Femur (tissue), 1 donor: ENCODE results near the gene MAGI1.
"Not testable (repeated sequence)": the region's sequence is repeated elsewhere in the genome, so short reads cannot be mapped to it uniquely, and the experiment has no call there.

Experiments
- DNase-seq: peaks from one replicate; pipeline ENCODE4 v3.0.0-alpha.2; 2017

MAGI1 gene

DNA sequence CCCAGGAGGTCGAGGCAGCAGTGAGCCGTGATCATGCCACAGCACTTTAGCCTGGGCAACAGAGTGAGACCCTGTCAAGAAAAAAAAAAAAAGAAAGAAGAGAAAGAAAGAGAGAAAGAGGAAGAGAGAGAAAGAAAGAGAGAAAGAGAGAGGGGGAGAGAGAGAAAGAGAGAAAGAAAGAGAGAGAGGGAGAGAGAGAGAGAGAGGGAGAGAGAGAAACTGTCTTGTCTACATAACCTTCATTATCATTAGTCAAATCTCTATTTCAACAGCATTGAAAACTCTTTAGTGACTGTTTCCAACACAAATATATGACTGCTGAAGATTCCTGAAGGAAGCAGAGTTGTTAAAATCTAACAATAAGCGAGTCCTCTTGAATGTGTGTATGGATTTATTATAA is 304.3 kb downstream of the MAGI1 start:
- no peak for DNase-seq

DNA sequence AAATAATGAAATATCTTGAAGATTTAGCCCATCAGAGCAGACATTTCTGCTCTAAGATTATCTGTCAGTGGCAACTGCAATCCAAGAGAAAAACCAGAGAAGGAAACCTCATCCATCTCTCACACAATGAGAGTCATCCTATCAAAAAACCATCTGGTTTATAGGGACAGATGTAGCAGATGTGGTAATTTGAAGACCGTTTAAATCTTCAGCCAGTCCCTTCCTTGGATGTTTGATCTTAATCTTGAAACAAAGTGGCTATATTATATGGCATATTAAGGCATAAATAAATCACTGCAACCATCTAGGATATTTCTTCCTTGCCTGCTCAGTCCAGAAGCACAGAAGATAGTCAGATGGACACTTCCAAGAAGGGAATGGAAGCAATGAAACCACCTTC is 305.3 kb downstream of the MAGI1 start:
- no peak for DNase-seq

DNA sequence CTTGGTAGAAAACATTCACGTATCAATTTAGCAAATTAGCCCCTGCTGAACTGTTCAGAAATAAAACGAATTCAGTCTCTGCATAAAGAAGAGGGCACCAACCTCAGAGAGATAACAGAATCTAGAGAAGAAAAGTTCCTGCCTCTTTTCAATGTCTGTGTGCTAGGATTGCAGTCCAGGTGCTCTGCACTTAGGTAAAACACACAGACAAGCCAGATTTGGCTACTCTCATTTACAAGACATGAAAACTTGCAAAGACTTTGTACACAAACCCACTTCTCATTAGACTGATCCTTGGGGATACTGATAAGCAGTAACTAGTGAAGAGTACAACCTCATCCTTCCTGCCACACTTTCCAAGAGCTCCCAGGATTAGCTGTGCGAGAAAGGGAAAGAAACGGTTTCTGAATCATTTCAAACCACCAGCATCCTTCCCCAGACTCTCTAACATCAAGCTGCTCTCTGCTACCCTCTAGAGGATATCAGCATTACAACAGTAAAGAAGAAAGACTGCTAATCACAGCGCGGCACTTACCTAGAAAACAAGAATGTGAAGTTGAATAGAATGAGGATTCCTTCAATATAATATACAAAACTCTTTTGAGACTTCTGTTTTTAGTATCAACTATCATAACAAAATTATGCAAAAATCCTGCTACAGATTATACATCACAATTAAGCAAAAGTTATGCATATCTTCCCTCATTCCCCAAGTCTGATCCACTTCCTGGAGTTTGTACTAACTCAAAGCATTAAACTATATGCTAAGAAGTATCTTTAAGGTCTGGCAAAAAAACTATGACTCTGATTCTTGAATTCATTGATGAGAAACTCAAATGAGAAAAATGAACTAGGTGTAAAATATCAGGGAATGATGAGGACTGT is 306.4 kb downstream of the MAGI1 start:
- DNase-seq, result peak; percentile 24

DNA sequence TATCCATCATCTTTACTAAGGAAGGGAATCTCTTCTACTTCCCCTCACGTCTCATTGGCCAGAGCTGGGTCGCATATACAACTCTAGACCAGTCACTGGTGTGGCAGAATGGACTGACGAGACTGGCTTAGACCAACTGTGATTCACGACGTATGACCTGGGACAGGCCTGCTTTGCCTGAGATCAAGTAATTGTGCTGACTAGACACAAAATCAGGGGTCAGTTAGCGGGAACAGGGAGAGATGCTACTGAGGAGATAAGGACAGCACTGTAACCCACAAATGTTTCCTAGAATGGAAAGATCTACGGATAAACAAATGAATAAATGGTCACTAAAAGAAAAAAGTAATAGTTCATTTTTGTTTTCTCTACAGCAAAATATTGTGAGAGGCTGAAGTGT is 308.3 kb downstream of the MAGI1 start:
- DNase-seq, result no peak

- no peak for DNase-seq
These were observed 308.7 kb downstream of the MAGI1 start for GRCh38 chr3:65729973-65730372.

- peak; percentile 80 for DNase-seq
These were observed 309.2 kb downstream of the MAGI1 start for GRCh38 chr3:65729555-65729954.

DNA sequence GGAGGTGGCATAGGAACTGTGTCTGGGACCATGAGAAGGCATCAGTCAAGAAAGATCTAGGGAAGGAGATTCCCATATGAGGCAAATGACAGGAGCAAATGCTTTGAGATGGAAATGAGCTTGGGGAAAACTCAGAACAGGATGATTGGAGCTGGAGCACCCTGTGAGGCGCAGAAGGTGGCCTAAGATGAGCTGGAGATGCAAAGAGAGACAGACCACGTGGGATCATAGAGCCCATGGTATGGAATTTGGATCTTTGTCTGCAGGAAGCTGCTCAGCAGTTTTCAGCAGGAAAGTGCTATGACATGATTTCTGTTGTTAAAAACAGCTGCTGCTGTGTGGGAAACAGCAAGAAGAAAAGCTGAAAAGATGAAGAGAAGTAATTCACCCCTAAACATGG is 310.6 kb downstream of the MAGI1 start:
- no peak for DNase-seq

- DNase-seq, result no peak
These were observed 314.7 kb downstream of the MAGI1 start for GRCh38 chr3:65723985-65724384.

GRCh38 chr3:65723011-65723410 is 315.7 kb downstream of the MAGI1 start:
- no peak for DNase-seq

- DNase-seq, result no peak
These were observed 317.6 kb downstream of the MAGI1 start for GRCh38 chr3:65720989-65721737.

DNA sequence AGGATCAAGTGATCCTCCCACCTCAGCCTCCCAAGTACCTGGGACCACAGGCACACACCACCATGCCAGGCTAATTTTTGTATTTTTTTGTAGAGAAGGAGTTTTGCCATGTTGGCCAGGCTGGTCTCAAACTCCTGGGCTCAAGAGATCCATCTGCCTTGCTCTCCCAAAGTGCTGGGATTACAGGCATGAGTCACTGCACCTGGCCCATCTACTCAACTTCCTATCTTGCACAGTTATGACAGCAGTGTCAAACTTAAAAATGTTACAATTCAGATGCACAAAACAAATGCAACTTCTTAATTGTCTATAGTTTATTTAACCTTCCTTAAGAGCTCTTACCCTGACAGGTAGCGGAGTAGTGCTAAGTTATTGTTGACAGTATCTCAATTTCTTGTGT is 319.1 kb downstream of the MAGI1 start:
- DNase-seq, result not testable (repeated sequence)

GRCh38 chr3:65717676-65718346 is 320.9 kb downstream of the MAGI1 start:
- DNase-seq, result no peak

GRCh38 chr3:65716071-65716751 is 322.5 kb downstream of the MAGI1 start:
- no peak for DNase-seq

- DNase-seq, result peak; percentile 25
These were observed 324.6 kb downstream of the MAGI1 start for GRCh38 chr3:65714134-65714533.

DNA sequence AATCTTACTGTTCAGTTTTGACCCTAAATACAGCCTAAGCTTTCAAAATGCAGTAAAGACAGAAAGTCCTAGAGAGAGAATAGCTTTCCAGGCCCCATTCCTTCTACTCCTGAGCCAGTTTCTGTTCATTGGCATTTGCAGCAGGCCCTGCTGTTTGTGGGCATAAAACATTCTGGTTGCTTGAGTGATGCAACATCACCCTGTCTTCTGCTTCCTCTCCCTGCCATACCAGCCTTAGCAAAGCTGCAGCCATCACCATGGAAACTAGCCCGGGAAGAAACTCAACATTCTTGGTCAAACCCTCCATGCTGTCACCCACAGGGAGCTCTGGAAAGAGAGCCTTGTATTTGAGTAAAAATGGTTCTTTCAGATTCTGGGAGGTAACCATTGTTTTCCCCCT is 325.7 kb downstream of the MAGI1 start:
- DNase-seq, result peak; percentile 52

DNA sequence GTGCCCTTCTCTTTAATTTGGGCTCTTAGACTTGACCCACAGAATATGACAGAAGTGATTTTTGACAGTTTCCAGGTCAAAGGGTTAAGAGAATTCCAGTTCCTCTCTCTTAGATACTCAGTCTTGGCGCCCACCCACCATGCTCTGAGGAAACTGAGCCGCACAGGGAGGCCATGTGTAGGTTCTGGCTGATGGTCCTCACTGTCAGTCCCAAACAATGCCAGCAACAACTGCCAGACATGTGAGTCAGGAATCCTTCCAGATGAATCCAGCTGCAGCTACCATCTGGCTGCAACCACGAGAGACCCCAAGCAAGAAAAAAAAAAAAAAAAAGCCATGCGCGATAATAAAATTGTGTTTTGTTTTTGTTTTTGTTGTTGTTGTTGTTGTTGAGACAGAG is 326.6 kb downstream of the MAGI1 start:
- peak; percentile 48 for DNase-seq

DNA sequence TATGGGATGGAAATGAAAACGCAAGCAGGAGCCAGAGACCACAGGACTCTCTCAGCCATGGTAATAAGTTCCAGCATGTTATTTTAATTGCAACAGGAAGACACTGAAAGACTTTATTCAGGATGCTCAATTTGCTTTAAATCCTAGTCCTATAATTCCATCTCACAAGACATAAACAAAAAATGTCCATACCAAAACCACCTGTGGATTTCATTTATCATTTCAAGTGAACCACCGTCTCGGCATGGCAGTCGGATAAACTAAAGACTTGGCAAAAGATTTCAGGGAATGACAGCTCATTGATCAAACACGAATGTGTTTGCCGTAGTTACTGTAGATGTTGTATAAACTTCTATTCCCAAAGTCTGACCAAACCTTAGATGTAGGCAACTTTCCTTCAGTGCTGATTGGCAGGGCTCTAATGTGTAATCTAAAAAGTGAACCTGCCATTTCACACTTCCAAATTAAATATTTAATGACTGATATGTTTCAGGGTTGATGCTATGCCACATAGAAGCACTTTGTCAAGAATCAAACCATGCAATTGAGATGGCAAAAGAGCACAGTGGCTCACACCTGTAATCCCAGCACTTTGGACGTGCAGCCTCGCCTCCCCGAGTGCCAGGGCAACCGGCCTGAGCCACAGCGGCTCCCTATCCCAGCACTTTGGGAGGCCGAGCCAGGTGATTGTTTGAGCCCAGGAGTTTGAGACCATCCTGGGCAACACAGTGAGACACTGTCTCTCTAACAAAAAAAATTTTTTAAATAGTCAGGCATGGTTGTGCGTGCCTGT is 331.7 kb downstream of the MAGI1 start:
- no peak for DNase-seq

DNA sequence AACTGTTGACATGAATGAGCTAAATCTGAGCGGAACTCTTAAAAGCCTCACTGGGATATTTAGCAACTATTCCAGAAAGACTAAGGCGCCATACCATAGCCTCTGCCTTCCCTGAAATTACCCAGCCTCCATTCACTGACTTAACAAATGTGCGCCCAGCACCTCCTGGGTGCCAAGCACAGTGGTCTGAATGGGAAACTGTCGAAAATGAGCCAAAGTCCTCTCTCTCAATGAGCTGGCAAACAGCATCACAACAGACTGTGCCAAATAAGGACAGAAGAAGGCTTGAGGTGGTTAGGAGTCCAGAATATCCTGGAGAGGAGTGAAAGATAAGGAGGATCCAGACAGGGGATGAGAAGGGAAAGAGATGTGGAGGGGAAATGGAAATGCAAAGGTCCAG is 332.4 kb downstream of the MAGI1 start:
- no peak for DNase-seq

DNA sequence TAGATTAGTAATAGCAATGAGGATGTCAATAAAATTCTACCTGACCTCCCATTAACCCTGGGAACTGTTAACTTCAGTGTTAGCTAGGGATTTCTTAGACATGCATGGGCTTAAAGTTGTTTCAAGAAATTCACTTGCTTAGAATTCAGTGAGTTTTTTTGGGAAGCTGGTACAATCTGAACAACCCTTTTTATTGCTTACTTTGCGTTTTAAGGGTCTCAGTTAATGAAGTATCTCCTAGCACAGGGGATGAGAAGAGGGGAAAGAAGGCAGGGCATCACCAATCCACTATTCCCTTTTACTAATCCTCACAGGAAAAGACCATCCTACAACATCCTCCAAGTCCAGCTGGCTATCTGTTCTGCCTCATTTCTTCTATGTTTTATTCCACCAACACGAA is 334.9 kb downstream of the MAGI1 start:
- no peak for DNase-seq

DNA sequence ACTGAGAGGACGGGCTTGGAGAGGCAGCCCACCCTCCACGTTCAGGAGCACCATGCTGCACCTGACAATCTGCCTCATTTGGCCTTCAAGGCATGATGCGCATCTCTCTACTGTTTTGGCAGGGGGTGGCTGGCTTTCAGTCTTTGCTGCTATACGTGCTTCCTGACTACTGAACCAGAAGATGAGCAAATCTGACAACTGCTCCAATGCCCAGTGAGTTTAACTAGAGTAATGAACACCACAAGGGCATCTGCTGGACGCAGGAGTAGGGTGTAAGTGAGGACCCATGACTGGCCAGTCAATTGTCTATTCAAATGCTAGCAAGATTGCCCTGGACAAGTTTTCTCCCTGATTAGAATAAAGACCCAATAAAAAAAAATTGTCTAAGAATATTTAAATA is 335.7 kb downstream of the MAGI1 start:
- DNase-seq, result no peak

DNA sequence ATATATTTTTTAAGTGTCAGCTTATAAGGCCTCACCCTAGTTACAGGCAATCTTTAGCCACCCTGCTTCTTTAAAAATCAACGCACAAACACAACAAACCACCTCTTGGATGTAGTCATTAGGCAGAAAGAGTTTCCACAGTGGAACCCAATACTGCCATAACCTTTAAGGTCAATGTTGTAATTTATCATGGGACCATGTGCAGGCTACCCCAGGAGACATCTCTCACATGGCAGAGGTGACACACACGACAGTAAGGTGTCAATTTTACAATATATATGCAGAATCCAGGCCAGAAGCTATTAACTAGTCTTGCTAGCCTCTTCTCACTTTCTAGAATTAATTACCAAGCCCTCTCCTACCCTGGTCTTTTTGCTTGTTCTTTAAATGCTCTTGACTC is 336.5 kb downstream of the MAGI1 start:
- DNase-seq, result no peak

GRCh38 chr3:65701516-65701915 is 337.2 kb downstream of the MAGI1 start:
- DNase-seq, result no peak
